ENCODE data around the gene NME3. TPM values are rescaled to one million over a fixed set of nuclear protein-coding genes. Genes with fewer than 3 reads are reported as not detected.
"Not testable (repeated sequence)": the region's sequence is repeated elsewhere in the genome, so short reads cannot be mapped to it uniquely, and the experiment has no call there.

The NME3 gene
- 45.6 and 67.6 TPM in 2 replicates for polyA plus RNA-seq (2014; cell fraction: cytosol; rRNA removed)
- 257 and 274 TPM in 2 replicates for polyA plus RNA-seq (2014; cell fraction: nucleus; rRNA removed)

DNA sequence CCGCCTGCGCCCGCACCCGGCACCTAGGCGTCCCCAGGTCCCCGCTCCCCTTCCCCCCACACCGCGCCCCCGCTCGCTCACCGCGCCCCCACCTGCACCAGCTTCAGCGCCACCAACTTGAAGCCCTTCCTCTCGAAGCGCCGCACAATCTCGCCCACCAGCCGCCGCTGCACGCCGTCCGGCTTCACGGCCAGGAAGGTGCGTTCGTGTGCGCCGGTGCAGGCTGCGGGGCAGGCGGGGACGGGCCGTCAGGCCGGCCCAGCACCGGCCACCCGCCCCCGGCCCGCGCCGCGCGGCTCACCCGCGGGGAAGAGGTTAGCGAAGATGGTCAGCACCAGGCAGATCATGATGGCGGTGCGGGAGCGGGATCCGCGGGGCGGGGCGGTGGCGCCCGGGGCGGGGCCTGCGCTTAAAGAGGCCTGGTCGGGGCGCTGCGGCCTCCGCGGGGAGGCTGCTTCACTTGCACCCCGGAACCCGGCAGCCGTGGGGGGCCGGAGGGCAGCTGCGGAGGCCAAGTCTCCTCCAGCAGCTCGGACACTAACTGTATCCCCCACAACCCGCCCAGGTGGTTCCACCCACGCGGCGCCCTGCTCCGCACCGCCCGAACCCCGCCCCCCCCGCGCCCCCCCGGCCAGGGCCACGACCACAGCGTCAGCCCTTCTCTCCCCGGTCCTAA, at the start of gene NME3:
NME3 (minus strand) TSS at position 356 of the 676 bp plus-strand sequence; CDS start at position 347, 9 bp downstream.
- DNase-seq (ENCODE audit: low spot score): peak; percentile 63

DNA sequence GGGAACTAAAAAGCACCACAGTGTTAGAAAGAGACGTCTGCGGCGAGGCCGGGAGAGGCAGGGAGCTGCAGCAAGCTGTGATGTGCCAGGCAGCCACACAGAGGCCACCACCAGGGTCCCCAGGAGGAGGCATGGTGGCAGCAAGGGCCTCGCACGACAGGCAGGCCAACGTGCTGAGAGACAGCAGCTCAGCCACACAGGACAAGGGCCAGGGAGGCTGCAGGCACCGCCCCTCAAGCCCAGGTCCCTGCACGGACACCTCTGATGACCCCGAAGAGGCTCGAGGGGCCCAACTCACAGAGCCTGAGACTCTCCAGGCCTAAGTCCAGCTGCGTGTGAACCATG, 49.6 kb upstream of the NME3 start:
- DNase-seq (ENCODE audit: low spot score): no peak

DNA sequence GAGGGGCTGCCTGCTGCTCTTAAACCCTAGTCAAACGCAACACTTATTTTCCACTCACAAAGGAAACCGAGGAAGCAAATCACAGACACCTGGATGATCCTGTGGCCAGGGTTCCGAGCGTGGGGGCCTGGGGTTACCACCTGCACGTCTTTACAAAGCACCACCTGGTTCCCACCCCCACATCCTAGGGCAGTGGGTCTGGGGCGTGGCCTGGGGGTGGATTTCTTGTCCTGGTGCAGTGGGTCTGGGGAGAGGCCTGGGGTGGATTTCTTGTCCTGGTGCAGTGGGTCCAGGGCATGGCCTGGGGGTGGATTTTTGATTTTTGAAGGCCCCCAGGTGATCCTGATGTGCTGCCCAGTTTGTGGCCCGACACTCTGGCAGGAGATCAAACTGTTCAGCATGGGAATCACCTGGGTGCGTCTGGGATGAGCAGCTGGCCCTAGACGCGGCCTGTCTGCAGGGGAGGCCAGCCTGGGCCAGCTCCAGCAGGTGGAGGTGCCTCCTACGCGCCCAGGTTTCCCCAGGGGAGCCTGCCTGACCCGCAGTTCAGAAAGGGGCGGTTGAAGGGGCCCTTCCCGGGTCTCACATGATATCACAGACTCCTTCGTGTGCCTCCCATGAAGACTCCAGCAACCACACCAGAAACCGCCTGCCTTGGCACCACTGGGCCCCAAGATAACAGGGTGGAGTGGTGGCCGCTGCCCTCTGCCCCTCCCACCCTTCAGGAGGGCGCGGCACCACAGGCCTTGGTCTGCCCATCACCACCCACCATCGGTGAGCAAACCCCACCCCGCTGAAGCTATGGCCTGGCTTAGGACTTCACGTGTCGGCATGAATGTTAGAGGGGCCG, 49.0 kb upstream of the NME3 start:
- DNase-seq (ENCODE audit: low spot score): no peak

DNA sequence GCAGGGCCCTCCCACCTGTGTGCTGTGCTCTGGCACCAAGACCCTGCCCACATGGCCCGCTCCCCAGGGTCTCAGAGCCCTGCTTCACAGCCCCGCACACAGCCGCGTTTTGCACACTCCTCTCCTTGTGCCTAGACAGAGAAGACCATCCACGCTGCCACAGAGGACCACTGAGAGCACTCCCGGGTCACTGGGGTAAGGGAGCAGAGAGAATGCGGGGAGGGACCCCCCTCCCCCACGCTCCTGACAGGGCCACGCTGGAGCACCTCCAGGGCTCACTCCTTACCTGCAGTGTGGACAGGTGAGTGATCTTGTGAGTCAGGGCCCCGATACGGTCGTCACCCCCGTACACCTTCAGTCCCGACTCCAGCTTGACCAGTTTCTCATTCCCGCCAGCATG, 48.3 kb upstream of the NME3 start:
- DNase-seq (ENCODE audit: low spot score): no peak

DNA sequence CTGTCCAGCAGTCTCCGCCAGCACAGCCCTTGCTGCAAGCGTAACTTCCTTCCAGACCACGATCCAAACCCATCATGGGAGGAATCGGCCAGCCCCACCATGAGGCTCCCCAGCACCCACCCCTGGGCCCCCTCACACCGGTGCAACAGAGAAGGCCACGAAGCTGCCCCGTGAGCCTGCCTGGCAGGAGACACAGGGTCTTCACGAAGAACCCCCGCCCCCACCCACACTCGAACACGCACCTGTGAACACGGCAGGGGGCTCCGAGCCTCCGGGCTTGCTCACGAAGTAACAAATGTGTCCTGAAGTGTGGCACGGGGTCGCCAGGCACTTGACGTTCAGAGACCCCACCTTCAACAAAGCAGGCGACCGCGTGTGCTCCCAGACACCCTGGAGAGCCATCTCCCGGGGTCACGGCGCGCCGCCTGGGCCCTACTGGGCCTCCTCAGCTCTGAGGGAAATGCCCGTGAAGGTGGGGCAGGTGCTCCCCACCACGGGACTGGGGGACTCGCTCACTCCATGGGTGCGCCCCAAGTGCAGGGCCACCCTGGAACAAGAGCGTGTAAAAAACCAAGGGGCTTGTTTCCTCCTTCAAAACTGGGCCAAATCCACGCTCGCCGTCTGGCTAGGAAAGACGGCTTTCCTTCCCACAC, 47.7 kb upstream of the NME3 start:
- DNase-seq (ENCODE audit: low spot score): no peak

DNA sequence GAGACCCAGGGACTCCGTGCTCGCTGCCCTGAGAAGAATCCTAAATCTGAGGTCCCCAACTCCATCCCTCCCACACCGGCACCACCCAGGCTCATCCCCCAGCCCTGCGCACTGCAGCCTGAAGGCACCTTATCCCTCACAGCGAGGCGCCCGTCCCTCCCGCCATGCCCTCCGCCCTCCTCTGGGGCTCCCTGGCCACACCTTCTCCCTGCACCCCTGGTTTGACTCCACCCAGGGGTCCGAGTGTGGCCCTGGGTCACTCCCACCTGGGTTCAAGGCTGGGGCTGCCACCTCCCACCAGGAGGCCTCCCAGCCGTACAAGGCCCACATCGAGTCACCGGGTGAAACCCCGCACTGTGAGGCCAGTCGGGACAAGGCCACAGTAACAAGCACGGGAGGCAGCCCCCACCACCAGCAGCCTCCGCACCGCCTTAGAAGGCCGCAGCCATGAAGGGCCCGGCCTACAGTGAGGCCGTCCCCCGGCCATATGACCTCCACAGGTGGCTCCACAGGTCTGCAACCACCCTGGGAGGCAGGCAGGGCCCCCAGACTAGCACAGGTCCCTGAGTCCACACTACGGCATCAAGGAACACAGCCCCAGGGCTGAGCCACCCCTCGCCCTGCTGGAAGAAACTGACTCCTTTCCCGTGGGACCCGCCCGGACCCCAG, 47.0 kb upstream of the NME3 start:
- no peak for DNase-seq (ENCODE audit: low spot score)

DNA sequence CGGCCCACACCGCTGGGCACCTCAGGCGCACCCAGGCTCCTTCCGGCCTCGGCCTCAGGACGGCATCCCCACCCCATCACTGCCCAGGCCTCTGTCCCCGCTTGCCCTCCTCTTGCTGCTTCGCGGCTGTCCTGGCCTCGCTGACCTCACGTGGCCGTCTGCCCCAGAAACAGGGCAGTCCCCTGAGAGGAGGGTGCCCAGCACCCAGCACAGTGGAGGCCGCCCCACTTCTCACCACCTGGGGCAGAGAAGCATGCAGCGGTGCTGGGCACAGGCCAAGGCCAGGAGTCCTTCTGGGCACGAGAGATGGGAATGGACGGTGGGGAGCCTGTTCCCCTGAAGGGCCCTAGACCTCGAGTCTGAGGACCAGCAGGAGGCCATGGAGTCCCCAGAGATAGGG, 46.4 kb upstream of the NME3 start:
- DNase-seq (ENCODE audit: low spot score): no peak

DNA sequence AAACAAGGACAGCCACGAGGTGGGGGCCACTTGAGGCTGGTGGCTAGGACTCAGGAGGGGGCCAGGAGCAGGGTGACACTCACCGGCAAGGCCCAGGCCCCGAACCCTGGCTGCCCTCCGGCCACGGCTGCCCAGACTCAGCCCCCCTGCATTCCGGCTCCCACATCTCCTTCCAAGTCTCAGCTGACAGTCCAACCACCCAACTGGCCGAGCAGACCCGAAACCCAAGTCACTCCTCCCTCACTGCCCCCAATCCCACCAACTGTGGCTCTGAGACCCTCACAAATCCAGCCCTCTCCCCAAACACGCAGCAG, 45.9 kb upstream of the NME3 start:
- DNase-seq (ENCODE audit: low spot score): no peak

DNA sequence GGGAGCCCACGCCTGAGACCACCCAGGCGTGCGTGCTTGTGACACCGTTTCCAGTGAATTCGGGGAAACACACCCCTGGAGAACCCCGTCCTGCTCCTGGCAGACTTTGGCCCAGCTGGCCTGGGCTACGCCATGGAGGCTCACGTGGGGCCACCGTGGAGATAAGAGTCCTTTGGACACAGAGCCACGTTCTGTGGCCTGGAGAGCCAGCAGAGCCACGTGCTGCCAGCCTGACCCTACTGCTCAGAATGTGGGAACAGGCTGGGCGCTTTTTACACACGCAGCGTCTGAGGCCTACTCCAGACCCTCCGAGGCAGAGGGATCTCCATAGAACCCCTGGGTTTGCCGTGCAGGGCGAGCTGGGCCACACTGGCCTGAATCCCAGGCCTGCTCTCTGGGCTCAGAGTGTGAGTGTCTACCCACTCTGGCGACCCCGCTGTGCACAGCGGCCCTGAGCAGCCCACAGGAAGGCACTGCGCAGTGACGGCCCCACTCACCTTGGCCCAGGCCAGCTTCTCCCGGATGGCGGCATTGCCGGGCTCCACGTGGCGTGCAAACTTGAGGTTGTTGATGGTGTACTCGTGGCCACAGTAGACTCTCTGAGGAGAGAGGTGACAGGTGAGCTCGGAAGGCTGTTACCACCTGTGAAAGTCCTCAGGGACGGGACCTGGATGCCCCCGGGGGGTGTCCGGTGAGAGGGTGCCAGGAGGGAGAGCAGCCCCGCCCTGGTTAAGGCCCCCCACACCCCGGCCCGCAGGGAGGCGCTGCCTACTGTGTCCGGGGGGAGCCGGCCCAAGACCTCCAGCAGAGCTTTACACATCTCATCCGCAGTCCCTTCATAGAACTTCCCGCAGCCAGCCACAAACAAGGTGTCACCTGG, 45.3 kb upstream of the NME3 start:
- no peak for DNase-seq (ENCODE audit: low spot score)

DNA sequence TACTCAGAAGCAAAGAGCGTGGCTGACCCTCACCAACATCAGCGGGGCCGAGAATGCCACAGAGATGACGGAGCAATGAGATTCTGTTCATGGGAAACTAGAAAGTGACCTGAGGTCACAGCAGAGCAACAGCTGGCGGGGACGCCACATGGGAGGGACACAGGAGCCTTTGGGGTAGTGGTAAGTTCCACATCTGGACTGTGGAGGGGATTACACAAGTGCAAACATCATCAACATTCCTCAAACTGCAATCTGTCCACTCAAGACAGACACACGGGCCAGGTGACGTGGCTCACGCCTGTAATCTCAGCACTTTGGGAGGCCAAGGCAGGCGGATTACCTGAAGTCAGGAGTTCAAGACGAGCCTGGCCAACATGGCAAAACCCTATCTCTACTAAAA, 44.1 kb upstream of the NME3 start:
- DNase-seq (ENCODE audit: low spot score): no peak

DNA sequence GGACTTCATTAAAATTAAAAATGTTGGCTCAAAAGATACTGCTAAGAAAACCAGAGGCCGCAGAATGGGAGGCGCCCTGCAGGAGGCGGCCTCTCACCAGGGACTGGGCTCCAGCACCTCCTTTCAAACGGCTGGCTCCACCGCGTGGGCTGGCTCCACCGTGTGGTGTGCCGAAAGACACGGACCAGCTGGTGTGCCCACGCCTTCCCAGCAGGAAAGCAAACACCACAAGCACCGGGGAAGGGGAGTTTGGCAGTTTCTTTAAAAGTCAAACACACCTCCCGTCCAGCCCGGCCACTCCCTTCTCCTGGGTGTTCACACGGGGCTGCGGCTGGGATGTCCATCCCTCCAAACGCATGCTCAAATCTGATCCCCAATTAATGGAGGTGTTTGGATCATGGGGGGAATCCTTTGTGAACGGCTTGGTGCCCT, 41.4 kb upstream of the NME3 start:
- DNase-seq (ENCODE audit: low spot score): peak; percentile 50

DNA sequence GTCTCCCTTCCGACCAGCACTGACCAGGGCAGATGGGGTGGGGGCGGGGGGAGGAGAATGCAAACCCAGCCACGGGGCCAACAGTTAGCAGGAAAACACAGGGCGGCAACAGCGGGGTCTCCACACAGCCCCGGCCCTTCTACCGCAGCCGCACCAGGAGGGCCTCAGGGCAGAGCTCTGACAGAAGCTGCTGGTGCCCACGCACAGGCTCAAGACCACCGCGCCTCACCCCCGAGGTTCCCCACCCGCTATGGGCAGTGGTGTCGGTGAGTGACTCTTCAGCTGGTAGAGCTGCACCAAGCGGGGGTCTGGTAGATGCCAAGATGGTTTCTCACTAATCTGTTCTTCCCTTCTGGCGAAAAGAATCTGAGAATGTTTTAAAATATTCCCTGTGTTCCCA, 39.2 kb upstream of the NME3 start:
- no peak for DNase-seq (ENCODE audit: low spot score)

DNA sequence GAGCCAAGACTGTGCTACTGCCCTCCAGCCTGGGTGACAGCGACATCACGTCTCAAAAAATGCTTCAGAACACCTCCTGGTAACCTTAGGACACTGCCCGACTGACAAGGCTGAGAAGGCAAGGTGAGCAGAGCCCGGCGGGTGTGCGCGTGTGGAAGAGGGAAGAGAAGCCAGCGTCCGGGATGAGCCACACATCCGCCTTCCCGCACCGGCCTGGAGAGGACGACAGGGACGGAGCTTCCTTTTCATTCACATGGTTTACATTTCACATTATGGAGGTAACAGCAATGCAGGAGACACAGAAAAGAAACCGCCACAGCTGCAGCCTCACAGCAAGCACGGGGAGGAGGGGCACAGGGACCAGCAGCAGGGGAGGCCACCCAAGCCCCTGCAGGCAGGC, 38.8 kb upstream of the NME3 start:
- no peak for DNase-seq (ENCODE audit: low spot score)

DNA sequence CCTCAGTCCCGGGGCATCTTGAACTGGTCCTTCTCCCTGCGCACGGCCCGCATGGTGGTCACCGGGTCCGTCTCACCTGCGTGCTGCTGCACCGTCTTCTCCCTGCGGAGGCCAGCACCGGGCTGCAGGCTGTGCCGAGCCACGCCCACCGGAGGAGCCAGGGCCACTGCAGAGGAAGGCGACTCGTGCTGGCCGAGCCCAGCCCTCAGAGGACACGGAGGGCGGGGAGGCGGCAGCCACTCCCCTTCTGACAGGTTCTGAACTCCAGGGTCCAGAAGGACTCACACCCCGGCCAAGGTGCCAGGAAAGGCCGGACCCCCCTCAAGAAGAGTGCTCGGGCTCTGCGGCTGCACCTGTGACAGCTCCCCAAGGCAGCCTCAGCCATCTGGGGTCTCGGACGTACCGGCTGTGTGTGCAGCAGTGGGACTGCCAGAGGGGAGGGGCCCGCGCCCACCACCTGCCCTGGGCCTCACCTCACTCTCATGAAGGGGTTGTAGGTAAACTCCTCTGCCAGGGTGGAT, 38.0 kb upstream of the NME3 start:
- DNase-seq (ENCODE audit: low spot score): no peak

DNA sequence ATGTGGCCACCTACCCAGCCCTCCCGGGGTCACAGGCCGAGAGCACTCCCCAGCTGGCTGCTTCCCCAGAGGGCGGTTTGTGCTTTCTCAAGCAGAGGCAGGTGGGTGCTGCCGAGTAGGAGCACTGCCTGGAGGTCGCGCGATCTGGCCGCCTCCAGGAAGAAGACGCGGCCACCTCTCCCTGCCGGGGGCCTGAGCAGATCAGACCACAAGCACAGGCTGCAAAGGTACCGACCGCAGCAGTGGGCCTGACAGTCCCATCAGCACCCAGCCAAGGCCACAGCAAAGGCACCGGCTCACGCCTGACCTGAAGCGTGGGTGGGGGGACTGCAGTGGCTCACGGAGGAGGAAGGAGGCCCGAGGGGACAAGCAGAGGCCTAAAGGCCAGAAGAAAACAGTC, 37.3 kb upstream of the NME3 start:
- no peak for DNase-seq (ENCODE audit: low spot score)

DNA sequence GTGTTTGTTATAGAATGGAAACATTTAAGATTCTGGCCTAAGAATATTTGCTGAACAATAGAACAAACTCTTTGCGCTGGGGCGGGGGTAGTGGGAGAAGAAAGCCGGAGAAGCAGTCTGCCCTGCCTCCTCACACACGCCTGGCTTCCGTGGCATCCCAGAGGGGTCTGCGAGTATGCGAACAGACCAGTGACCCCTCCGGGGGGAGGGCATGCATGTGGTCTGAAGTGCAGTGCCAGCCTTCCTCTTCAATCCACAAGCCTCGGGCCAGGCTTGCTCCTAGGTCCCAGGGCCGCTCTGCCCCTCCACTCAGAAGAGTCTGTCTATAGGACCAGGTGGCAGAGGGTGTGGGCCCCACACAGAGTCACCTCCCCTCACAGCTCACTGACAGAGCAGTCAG, 36.3 kb upstream of the NME3 start:
- no peak for DNase-seq (ENCODE audit: low spot score)

DNA sequence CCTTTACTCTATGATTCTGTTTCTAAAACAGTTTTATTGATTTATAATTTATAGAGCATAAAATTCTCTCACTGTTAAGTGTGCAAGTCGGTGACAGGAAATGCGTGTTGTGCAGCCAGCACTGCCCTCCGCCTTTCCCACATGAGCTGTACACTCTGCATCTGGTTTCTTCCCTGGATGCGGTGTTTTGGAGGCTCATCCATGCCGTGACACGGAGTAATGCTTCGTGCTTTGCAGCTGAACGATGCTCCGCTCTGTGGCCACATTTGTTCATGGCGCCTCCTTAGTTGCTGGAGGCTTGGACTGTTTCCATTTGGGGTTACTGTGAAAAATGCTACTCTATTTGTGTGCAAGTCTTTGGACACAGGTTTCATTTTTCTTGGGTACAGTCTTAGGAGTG, 29.4 kb upstream of the NME3 start:
- no peak for DNase-seq (ENCODE audit: low spot score)

DNA sequence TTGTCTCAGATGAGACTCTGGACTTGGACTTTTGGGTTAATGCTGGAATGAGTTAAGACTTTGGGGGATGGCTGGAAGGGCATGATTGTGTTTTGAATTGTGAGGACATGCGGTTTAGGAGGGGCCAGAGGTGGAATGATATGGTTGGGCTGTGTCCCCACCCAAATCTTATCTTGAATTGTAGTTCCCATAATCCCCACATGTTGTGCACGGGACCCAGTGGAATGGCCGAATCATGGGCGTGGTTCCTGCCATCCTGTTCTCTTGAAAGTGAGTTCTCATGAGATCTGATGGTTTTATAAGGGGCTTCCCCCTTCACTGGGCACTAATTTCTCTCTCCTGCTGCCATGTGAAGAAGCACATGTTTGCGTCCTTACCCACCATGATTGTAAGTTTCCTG, 27.9 kb upstream of the NME3 start:
- not testable (repeated sequence) for DNase-seq (ENCODE audit: low spot score)

DNA sequence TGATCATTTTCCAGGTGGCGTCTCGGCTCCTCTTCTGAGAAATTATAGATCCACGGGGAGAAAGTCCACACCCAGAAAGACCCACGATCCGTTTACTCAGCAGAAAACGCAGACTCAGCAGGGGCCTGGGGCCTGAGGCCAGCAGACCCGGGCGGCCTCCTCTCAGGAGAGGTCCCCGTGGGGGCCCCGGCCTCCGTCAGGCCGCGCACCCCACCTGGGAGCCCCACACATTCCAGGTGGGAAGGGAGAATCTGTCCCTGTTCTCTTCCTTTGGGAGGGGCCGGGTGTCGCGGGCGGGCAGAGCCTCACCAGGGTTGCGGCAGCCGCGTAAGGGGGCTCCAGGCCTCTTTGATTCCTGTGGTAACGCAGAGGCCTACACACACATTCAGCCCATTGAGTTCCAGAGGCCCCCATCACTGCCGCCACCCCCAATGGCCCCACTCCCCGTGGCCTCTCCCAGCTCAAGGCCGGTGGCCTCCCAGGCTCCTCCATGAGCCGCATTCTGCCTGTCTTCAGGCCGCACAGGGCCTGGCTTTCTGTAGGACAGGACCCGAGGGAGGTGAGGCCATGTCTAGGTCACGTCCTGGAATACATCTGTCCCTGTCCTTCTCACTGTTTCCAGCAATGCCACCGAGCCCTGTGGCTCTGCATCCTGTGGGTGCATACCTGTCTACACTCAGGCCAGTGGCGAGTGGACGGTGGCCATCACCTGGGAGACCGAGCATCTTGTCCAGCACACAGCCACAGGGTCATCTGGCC, 23.7 kb upstream of the NME3 start:
- DNase-seq (ENCODE audit: low spot score): no peak

DNA sequence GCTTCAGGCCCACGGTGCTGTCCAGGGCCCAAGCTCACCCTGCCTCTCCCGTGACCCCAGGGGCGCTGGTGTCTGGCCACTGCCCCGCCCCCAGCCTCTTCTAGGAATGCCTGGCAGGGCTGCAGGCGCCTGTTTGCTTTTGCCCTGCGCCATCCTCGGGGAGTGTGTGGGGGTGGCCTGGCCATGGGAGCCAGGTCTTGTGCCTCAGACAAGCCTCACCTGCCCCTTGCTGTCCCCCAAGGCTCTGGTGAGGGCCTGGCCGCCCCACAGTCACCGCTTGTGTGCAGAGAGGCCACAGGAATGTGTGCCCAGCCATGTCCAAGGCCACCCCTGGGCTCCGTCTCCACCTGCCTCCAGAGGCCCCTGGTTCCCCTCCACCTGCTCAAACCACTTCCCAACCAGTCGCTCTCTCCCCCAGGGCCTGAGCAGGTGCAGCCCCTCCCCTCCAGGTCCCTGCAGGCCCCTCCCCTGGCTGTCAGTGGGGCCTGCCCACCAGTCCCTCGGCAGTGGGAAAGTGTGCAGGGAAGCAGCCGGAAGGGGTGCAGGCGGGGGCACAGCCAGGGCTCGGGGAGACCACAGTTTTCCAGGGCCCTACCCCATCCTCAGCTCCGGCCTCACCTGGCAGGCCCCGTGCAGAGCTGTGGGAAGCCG, 23.0 kb upstream of the NME3 start:
- no peak for DNase-seq (ENCODE audit: low spot score)

Data from SK-N-DZ (cell line).